Esophagus mucosa (tissue), 1 donor: ENCODE results near the gene TRIOBP. TPM values are rescaled to one million over a fixed set of nuclear protein-coding genes. Genes with fewer than 3 reads are reported as not detected.
"Not testable (repeated sequence)": the region's sequence is repeated elsewhere in the genome, so short reads cannot be mapped to it uniquely, and the experiment has no call there.

Experiments used
- ATAC-seq: fragments of 200-7000 bp; cut with Tn5 transposase; one replicate; pipeline ENCODE4 v1.9.1; 2020
- total RNA-seq: library from RNA; stranded (reverse); gene quantifications from one replicate; pipeline ENCODE4 v1.2.4, GENCODE V29; 2023
- donor health status: DM: yes; HTN: yes; CAD: no.

The TRIOBP gene
- total RNA-seq, 1 donor from 2014 or later = 68.3 TPM

GRCh38 chr22:37778370-37779009 lies 81.6 kb downstream of the TRIOBP start:
- ATAC-seq = no peak

DNA sequence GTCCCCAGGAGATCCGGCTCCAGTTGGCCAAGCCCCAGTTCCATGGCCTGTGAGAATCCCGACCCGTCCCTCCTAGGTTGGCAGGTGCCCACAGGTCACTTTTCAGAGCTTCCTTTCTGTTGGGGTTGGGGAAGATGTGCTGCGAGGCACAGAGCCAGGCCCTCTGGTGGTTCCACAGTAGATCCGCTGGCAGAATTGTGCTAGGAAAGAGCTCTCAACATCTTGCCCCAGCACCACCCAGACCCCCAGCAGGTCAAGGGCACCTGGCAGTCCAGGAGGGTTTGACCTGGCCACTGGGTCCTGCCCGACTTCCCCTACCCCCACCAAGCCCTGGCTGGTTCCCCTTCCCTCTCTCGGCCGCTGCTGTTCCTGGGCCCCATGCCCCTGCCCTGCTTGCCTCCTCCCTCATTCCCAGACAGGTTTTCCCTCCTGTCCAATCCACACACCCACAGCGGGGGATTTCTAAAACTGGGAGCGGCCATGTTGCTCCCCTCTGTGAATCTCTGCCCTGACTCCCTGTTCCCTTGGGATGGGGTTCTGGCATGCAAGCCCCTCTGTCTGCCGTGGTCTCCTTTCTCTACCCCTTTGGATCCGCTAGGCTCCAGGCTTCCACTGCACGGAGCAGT lies 84.7 kb downstream of the TRIOBP start:
- ATAC-seq = no peak

DNA sequence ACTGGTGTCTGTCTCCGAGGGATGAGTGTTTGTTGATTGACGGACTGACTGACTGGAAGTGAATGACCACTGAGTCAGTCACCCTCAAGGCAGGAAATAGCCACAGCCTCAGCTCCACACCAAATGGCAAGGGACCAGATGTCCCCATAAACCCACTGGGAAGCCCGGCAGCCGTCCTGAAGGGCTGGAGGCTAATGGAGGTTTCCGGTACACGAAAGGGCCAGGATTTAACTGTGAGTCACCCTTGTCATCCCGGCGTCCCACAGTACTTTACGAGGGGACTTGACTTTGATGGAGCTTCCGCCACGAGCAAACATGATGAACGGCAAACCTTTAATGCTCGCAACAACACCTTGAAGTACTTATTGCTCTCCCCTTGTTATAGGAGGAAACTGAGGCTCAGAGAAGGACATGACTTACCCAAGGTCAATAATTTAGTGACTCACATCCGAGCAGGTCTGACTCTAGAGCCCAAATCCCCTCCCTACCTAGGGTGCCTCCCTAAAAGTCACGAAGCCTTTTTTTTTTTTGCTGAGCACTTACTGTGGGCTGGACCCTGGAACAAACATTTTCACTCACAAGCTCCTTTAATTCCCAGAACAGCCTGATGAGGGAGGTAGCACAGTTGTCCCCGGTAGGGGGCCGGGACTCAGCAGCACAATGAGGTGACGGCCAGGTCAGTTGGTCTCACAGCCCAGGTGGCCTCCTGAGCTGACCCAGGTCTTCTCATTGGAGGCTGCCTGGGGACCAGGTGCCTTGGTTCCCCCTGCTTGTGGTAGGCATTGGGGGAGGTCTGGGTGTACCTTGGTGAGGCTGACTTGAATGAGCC lies 85.7 kb downstream of the TRIOBP start:
- peak; percentile 36 for ATAC-seq

DNA sequence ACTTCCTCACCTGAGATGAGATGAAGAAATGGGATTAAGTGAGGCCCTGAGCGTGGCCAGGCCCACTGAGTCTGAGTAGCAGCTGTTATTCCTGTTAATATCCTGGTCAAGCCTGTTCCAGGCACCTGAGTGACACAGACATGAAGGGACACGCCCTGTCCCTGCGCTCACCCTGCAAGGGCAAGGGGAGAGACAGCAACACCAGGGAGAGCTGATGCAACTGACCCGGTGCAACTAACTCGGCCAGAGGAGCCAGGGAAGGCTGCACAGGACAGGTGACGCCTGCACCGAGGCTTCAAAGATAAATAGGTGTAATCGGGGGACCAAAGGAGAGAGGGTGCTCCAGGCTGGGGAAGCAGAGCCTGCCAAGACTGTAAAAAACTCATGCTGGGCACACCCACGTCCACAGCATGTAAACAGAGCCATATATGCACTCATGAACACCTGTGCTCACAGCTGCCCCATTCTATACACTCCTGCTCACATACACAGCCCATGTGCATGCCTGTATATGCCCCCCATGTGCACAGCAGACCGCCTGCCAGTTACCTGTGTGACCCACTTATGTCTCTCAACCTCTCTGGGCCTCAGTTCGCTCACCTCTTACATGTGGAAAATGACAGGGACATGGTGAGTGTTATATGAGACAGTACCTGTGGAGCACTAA lies 88.1 kb downstream of the TRIOBP start:
- peak; percentile 91 for ATAC-seq

- no peak for ATAC-seq
Measured at GRCh38 chr22:37790234-37790633, 93.4 kb downstream of the TRIOBP start.

DNA sequence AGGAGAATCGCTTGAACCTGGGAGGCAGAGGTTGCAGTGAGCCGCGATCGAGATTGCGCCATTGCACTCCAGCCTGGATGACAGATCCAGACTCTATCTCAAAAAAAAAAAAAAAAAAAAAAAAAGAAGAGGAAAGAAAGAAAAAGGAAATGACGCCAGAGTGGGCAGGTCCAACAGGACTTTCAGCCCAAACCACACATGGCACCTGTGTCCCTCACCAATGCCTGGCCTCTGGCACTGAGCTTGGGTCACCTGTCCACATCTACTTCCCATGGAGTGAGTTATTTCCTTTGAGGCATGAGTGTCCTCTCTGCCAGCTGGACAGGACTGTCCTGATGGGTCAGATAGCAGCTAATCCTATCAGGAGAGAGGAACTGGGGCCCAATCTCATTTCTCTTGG lies 95.6 kb downstream of the TRIOBP start:
- ATAC-seq = peak; percentile 80

DNA sequence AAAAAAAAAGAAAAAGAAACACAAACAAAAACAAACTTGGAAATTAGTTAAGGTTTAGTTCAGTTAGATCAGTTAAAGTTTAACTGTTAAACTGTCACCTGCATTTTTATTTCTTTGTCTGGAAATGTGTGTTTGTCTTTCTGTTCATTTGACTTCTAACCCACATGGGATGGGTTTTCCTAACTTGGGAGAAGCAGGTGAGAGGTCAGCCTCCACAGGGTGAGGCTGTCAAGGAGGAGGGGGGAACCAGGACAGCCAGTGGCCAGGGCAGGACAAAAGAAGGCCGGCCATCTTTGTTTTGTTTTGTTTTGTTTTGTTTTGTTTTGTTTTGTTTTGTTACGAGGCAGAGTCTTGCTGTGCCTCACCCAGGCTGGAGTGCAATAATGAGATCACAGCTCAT lies 97.5 kb downstream of the TRIOBP start:
- no peak for ATAC-seq

- ATAC-seq = no peak
Measured at GRCh38 chr22:37796079-37796478, 99.2 kb downstream of the TRIOBP start.

GRCh38 chr22:37797259-37797658 lies 100.4 kb downstream of the TRIOBP start:
- not testable (repeated sequence) for ATAC-seq

- no peak for ATAC-seq
Measured at GRCh38 chr22:37797874-37798500, 101.1 kb downstream of the TRIOBP start.

- not testable (repeated sequence) for ATAC-seq
Measured at GRCh38 chr22:37799979-37800378, 103.1 kb downstream of the TRIOBP start.

DNA sequence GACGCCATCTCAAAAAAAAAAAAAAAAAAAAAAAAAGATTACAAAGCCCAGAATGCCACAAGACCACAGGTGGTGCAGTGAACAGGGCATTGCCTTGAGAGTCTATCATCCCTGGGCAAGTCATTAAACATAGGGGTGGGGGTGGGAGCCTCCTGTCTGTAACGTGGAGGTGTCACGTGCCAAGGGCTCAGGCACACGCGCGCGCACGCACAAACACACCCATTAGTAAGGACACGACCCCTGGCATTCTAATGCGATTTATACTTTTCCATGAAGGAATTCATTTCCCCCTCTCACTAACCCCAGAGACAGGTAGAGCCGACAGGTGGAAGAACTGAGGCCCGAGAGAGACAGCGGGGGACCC lies 105.1 kb downstream of the TRIOBP start:
- no peak for ATAC-seq

- ATAC-seq = peak; percentile 4
Measured at GRCh38 chr22:37802310-37803194, 105.7 kb downstream of the TRIOBP start.

DNA sequence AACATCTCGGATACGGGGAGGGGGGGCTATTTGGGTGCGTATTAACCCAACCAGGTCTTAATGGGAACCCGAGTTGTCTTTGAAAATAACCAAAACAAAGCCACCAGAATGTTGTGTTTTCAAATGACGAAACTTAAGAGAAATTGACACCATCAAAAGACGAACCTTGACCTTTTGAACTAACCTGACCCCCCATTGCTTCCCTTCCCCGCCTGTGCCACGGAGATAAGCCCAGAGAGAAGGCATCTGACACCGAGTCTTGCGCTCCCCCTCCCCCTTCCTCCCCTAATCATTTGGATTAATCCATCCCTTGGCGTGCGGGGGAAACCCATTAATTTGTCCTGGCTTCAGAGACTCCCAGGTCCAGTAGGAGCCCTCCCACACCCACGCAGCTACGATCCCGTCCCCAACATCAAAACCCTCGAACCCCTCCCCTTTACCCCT lies 106.4 kb downstream of the TRIOBP start:
- no peak for ATAC-seq

- no peak for ATAC-seq
Measured at GRCh38 chr22:37803639-37804351, 106.9 kb downstream of the TRIOBP start.

GRCh38 chr22:37804352-37804880 lies 107.6 kb downstream of the TRIOBP start:
- no peak for ATAC-seq

GRCh38 chr22:37804881-37805809 lies 108.3 kb downstream of the TRIOBP start:
- ATAC-seq = peak; percentile 65

DNA sequence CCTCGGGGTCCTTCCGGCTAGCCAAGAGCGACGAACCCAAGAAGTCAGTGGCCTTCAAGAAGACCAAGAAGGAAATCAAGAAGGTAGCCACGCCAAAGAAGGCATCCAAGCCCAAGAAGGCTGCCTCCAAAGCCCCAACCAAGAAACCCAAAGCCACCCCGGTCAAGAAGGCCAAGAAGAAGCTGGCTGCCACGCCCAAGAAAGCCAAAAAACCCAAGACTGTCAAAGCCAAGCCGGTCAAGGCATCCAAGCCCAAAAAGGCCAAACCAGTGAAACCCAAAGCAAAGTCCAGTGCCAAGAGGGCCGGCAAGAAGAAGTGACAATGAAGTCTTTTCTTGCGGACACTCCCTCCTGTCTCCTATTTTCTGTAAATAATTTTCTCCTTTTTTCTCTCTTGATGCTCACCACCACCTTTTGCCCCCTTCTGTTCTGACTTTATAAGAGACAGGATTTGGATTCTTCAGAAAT lies 109.0 kb downstream of the TRIOBP start:
- no peak for ATAC-seq
